Stimulated activated CD8-positive, alpha-beta memory T cell treated with anti-CD3 and anti-CD28 coated beads, Interleukin-12 subunit alpha, Interleukin-12 subunit beta, amount 100 ng/mL, for 24 hours (primary cell): ENCODE measurements around the gene RIPK4.

Experiments
- DNase-seq: peaks from one replicate; pipeline ENCODE4 v3.0.0-alpha.2; 2020; ENCODE audit errors: extremely low read depth

The RIPK4 gene

GRCh38 chr21:41769111-41769510, 2.3 kb upstream of the RIPK4 start:
- no peak for DNase-seq

- no peak for DNase-seq
These were observed 1.7 kb upstream of the RIPK4 start for GRCh38 chr21:41768437-41769042.

DNA sequence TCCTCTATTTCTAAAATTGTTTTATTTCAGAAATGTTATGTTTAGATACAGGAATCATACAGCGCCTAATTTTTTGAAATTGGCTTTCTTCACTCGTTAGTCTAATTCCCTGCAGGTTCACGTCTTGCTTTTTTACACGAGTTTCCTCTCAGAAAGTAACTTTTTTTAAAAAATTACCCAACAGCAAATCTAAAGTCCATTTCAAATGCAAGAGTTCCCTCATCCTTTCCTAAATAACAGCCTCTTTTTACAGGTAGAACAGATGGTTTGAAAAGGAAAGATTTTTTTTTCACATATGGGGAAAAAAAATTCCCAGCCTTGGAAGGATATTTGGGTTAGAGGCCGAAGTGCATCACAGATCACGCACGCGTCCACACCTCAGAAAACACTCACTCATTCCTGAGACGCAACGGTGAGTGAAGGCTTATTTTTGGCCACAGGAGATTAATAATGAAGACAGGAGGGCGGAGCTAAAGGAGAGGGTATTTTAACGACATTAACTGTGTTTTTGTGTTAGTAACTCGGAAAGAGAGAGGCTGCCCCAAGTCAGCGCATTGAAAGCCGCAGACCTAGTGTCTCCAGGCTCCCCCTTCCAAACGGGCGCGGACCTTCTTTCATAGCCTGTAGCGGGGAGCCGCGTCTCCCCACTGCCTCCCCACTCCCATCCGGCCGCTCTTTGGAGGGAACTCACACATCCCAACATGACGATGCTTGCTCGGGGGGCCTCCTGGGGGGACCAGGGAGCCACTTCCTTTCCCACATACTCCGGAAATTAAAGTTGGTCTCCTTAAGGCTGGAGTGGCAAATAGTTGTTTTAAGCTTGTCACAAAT, 969 bp upstream of the RIPK4 start:
- no peak for DNase-seq

GRCh38 chr21:41765973-41766882, 624 bp downstream of the RIPK4 start:
- no peak for DNase-seq

DNA sequence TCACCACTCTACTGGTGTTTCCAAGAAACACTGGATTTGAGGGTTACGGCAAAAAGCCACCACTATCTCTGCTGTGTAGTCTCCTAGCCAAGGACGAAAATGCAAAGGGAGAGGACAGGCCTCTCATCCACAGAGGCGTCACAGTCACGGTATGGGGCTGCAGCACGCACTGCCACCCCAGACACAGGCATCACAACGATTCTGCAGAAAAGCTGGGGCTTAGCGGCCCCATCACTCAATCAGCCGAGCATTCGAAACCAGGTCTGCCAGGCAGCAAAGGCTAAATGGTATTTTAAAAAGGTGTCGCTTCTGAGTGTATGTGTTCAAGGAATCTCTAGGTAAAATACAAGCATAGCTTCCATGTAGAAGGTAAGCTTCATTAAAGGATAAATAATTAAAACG, 1.4 kb downstream of the RIPK4 start:
- DNase-seq = no peak

GRCh38 chr21:41764558-41765419, 2.1 kb downstream of the RIPK4 start:
- DNase-seq = no peak

- DNase-seq = no peak
These were observed 2.9 kb downstream of the RIPK4 start for GRCh38 chr21:41763996-41764395.

DNA sequence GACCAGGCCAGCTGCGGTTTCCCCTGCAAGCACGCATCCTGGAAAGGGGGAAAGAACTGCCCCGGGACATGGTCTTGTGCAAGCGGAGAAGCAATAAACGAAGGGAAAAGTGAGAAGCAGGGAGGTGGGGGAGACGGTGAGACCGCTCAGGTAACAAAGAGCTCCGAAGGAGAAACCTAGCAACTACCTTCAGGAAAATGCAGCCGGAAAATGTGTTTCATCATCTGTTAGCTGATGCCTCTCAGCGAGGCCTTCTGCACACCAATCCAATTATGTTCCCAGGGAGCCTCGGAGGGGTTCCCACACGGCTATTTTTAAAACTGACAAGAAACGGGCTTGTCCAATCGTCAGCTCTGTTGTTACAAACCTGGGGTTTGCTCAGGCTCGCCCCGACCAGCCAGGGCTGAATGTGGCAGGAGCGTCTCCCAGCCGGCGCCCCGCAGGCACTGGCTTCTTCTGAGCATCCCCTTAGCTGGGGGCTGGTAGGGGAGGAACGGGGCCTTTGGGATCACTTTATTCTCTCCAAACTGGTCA, 3.4 kb downstream of the RIPK4 start:
- no peak for DNase-seq

- DNase-seq = no peak
These were observed 4.1 kb downstream of the RIPK4 start for GRCh38 chr21:41762753-41763152.

GRCh38 chr21:41761934-41762635, 4.8 kb downstream of the RIPK4 start:
- DNase-seq = no peak

DNA sequence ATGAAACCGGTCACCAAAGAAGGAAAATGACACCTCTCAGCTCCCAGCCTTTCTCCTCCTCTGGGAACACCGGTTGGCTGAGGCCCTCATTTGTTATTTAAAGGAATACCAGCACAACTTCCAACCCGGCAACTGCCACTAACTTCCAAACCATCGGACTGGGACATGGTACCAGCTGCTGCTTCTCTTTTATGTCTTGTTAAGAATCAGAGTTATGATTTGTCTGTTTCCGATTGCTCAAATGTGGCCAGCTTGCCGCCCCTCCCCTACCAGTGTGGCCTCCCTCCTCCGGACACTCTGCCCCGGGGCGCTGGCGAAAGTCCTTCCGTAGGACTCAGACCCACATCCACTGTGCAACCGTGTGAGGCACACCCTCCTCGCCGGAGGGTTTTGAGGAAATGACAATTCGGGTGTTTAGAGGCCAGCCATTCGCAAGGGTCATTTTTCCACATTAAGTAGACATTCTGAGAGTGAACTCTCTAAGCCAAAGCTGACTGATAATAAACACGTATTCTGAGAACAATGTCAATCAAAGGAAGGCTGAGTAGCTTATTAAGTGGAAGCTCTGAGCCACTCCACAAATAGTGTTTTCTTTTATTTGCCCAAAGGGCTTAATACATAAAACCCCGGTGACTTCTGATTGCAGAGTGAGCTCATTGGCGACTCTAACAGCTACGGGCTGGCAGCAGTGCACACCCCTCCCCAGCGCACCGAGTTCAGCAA, 5.5 kb downstream of the RIPK4 start:
- no peak for DNase-seq

DNA sequence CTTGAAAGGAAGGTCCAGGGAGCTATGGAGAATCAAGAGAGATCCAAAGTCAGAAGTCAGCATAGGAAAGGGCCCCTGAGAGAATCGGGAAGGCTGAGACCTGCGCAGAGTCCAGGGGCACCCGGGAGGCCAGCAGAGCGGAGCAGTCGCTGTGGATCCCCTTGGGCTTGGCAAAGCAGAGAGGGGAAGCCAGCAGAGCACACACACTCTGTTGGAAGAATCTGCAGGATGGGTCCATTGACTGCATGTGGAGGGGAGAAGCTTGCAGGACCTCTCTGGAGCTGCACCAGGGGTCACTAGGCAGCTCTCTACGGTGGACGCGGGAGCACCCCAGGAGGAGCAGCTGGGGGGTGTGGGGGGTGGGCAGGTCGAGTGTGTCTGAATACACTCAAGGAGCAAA, 6.4 kb downstream of the RIPK4 start:
- no peak for DNase-seq

DNA sequence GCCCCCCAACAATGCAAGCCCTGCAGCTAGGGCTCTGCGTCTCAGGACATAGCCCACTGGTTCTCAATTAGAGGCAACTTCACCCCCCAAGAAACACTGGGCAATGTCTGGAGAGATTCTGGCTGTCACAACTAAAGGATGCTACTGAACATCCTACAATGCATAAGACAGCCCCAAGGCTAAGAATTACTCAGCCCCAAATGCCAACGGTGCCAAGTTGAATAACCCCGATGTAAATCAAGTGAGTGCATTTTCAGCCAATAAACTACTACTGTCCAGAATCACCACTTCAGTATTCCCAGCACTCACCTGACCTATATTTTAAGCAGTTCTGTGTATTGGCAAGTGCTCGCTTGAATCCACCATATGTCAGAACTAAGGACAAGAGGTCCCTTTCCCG, 6.9 kb downstream of the RIPK4 start:
- DNase-seq = no peak

DNA sequence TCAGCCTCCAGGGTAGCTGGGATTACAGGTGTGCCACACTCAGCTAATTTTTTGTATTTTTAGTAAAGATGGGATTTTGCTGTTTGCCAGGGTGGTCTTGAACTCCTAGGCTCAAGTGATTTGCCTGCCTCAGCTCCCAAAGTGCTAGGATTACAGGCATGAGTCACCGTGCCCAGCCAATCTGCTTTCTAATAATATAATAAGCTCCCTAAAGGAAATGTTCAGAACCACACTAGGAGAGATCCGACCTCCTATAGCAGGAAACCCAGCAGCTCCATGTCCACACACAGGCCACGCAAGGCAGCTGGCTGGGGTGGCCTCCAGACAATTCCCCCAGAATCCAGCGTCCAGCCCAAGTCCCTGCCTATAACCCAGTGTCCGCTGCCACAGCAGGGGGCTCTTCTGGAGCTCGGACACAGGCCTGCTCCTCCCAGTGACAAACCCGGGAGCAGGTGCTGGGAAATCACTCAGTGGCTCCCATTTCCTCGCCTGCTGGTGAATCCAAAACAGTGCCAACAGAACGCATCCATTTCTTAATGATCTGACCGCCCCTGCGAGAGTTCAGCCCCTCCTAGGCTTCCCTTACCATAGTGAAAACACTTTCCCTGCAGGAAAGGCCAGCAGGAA, 7.5 kb downstream of the RIPK4 start:
- DNase-seq = no peak

DNA sequence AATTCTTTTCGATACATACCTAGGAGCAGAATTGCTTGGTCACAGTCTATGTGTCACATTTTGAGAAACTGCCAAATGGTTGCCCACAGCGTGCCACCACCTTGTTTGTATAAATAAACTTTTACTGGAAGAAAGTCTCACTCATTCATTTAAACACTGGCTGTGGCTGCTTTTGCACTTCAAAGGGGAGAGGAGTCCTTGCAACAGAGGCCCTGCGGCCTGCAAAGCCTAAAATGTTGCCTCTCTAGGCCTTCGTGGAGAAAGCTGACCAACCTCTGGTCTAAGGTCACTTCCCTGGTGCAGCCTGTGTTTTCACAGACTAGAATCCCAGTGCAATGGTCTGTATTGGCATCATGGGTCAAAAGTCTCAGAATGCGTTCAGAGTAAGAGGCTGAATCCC, 8.3 kb downstream of the RIPK4 start:
- DNase-seq = no peak

GRCh38 chr21:41755934-41756773, 10.7 kb downstream of the RIPK4 start:
- DNase-seq = no peak

DNA sequence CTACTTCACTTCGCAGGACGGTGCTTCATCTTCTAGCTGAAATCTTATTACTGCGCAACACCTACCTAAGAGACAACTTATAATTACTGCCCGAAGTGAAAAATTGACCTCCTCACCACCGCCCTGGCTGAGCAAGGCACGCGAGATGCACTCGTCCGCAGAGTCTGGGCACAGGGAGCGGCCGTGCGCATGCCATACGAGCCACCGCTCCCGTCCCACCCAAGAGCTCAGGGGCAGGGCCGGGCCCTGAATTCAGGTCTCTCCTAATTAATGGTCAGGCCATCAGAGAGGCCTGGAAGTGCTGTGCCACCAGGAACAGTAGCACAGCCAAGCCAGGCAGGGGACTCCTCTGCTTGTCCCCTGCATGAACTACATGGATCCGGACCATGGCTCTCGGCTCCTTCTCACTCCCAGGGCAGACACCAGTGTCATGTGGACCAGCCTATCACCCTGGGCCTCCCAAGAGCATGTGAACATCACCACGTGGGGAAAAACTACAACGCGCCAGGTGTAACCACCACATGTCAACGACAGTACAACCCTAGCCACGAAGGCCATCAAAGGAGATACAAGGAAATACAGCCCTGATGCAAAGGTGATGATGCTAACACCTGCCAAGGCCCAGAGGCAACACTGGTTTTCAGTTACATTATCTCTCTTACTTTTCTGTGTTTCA, 11.5 kb downstream of the RIPK4 start:
- no peak for DNase-seq

GRCh38 chr21:41754479-41754891, 12.4 kb downstream of the RIPK4 start:
- no peak for DNase-seq
